Measurements from ENCODE around the gene TGM1. TPM values are rescaled to one million over a fixed set of nuclear protein-coding genes. Genes with fewer than 3 reads are reported as not detected.

TGM1 gene
- total RNA-seq, 1 donor from 2014 or later, result 88.7 TPM

GRCh38 chr14:24293525-24293924, 30.5 kb upstream of the TGM1 start:
- peaks cover 36% of the 10 kb centered on the region for H3K36me3 ChIP-seq (ENCODE audit: control insufficient read depth, insufficient read depth, low read length)
- FAIRE-seq, result no peak
- H3K27me3 ChIP-seq (ENCODE audit: control insufficient read depth, insufficient read depth, low read length), result no peaks in the 10 kb centered on the region
- TF ChIP-seq CTCF (IDR thresholded peaks at IDR 0.05; ENCODE audit: insufficient read depth, low read length, severe bottlenecking), result no peak
- H3K4me3 ChIP-seq (ENCODE audit: low read depth, low read length), result no peak overlapping the region
- DNase-seq (ENCODE audit: low read depth), result no peak

GRCh38 chr14:24292118-24292807, 29.3 kb upstream of the TGM1 start:
- peaks cover 36% of the 10 kb centered on the region for H3K36me3 ChIP-seq (ENCODE audit: control insufficient read depth, insufficient read depth, low read length)

GRCh38 chr14:24291446-24292117, 28.6 kb upstream of the TGM1 start:
- Histone ChIP-seq H3K4me3 (ENCODE audit: low read depth, low read length) (no peak overlapping the region), H3K27me3 (ENCODE audit: control insufficient read depth, insufficient read depth, low read length) (no peaks in the 10 kb centered on the region), H3K36me3 (ENCODE audit: control insufficient read depth, insufficient read depth, low read length) (peaks cover 36% of the 10 kb centered on the region)
- TF ChIP-seq CTCF (IDR thresholded peaks at IDR 0.05; ENCODE audit: insufficient read depth, low read length, severe bottlenecking), result no peak
- DNase-seq (ENCODE audit: low read depth) (no peak), FAIRE-seq (no peak)

More at GRCh38 chr14:24292118-24292807, 29.3 kb upstream of the TGM1 start:
- FAIRE-seq (no peak), DNase-seq (ENCODE audit: low read depth) (no peak)
- no peaks in the 10 kb centered on the region for H3K27me3 ChIP-seq (ENCODE audit: control insufficient read depth, insufficient read depth, low read length)
- TF ChIP-seq CTCF (IDR thresholded peaks at IDR 0.05; ENCODE audit: insufficient read depth, low read length, severe bottlenecking), result no peak
- no peak overlapping the region for H3K4me3 ChIP-seq (ENCODE audit: low read depth, low read length)

- TF ChIP-seq CTCF (IDR thresholded peaks at IDR 0.05; ENCODE audit: insufficient read depth, low read length, severe bottlenecking), result no peak
- Histone ChIP-seq H3K36me3 (ENCODE audit: control insufficient read depth, insufficient read depth, low read length) (peaks cover 30% of the 10 kb centered on the region), H3K27me3 (ENCODE audit: control insufficient read depth, insufficient read depth, low read length) (no peaks in the 10 kb centered on the region), H3K4me3 (ENCODE audit: low read depth, low read length) (no peak overlapping the region)
- FAIRE-seq (no peak), DNase-seq (ENCODE audit: low read depth) (no peak)
Measured at GRCh38 chr14:24290746-24291145, 27.8 kb upstream of the TGM1 start.

- Histone ChIP-seq H3K27me3 (ENCODE audit: control insufficient read depth, insufficient read depth, low read length) (no peaks in the 10 kb centered on the region), H3K4me3 (ENCODE audit: low read depth, low read length) (no peak overlapping the region), H3K36me3 (ENCODE audit: control insufficient read depth, insufficient read depth, low read length) (peaks cover 25% of the 10 kb centered on the region)
- no peak for TF ChIP-seq CTCF (IDR thresholded peaks at IDR 0.05; ENCODE audit: insufficient read depth, low read length, severe bottlenecking)
- FAIRE-seq, result no peak
- DNase-seq (ENCODE audit: low read depth), result no peak
Measured at GRCh38 chr14:24289649-24290280, 26.8 kb upstream of the TGM1 start.

All from bronchial epithelial cell (primary cell).